ENCODE measurements around the gene OTOA. TPM values are rescaled to one million over a fixed set of nuclear protein-coding genes. Genes with fewer than 3 reads are reported as not detected.

The OTOA gene
- total and polyA plus RNA-seq, 4 donors = 0.21 to 0.32 TPM; not detected in 2

DNA sequence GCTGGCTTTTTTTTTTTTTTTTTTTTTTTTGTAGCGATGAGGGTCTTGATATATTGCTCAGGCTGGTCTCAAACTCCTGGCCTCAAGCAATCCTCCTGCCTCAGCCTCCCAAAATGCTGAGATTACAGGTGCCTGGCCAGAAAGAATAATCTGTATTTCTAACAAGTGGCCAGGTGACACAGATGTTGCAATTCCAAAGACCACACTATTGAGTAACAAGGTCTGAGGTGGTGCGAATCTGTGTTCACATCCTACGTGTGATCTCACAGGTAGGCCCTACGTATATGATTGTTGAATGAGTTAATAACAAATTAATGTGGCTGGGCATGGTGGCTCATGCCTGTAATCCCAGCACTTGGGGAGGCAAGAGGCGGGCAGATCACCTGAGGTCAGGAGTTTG lies 33.3 kb downstream of the OTOA start:
- intact Hi-C loops (cut with DNase I) = no loop called here

DNA sequence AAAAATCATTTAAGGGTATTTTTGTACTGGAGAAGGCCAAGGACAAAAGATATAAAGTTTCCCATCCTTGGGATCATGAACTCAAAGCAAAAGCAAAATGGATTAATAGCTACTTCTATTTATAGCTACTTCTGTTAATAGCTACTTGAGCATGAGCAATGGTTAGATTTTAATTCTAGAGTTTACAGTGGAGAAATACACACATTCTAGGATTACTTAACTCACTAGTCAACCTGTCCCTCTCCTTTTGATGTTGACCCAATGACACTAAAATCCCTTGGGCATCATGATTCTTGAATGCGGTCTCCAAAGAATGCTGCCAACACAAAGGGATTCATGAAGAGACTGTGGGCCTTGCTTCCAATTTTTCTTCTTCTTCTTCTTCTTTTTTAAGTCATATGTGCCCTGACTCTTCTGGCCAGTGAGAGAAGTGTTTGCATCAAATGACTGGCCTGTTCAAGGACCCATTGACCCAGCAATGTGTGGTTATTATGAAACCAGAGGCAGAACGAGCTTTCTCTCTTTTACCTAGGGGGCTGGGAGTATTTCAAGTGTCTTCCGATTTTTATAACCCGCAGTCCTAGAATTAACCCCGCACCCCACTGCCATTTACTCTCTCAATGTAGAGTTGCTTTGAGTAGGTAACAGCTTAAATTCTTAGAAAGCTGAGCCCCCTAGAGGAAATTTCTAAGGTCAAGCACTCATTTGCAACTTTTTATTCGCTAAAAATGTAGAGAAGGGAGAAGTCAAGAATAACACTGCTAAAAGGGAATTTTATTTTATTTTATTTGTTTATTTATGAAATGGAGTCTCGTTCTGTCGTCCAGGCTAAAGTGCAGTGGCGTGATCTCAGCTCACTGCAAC lies 34.6 kb downstream of the OTOA start:
- Histone ChIP-seq H3K27ac (ENCODE audit: low read depth in 1 of 2, low read length in 2 of 2) (no peak overlapping the region), H3K9me3 (ENCODE audit: control insufficient read depth, low read length) (no peaks in the 10 kb centered on the region), H3K4me1 (ENCODE audit: control insufficient read depth in 1 of 2, insufficient read depth in 2 of 2, low read length in 2 of 2) (no peaks in the 10 kb centered on the region), H3K36me3 (ENCODE audit: control insufficient read depth in 1 of 2, insufficient read depth in 2 of 2, low read length in 1 of 2) (no peaks in the 10 kb centered on the region), H3K4me3 (ENCODE audit: low read length in 2 of 2) (no peak overlapping the region), H3K27me3 (ENCODE audit: control insufficient read depth in 1 of 2, insufficient read depth in 2 of 2, low read length in 1 of 2) (no peaks in the 10 kb centered on the region)
- no peak for ATAC-seq (ENCODE audit: low FRiP score)
- no peak for DNase-seq
- intact Hi-C loops (cut with DNase I) = no loop called here
- WGBS, 2 donors = 70 to 72% methylated on average over 9 of the region's 9 CpGs

More for the DNA sequence above, 33.3 kb downstream of the OTOA start:
- Histone ChIP-seq H3K27me3 (ENCODE audit: control insufficient read depth in 1 of 2, insufficient read depth in 2 of 2, low read length in 1 of 2) (no peaks in the 10 kb centered on the region), H3K4me1 (ENCODE audit: control insufficient read depth in 1 of 2, insufficient read depth in 2 of 2, low read length in 2 of 2) (no peaks in the 10 kb centered on the region), H3K9me3 (ENCODE audit: control insufficient read depth, low read length) (no peaks in the 10 kb centered on the region), H3K27ac (ENCODE audit: low read depth in 1 of 2, low read length in 2 of 2) (no peak overlapping the region), H3K4me3 (ENCODE audit: low read length in 2 of 2) (no peak overlapping the region), H3K36me3 (ENCODE audit: control insufficient read depth in 1 of 2, insufficient read depth in 2 of 2, low read length in 1 of 2) (no peaks in the 10 kb centered on the region)
- WGBS, 2 donors = 91 to 92% methylated on average over 5 of the region's 5 CpGs
- DNase-seq (no peak), ATAC-seq (ENCODE audit: low FRiP score) (no peak)

DNA sequence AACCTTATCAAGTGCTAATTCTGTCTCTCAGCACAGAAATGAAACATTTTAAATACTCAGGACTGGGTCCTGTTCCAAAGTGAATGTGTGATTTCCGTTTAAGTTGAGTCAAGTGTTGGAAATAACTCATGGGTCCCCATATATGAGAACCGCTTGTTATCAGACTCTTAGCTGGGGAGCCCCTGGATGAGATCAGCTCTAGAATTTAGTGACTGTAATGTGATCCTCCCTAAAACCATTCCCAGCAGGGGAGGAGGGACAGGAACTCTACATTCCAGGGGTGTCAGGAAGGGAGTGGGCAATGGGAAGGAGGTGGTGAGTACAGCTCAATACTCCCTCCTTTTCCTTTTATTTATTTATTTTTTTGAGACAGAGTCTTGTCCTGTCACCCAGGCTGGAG lies 37.5 kb downstream of the OTOA start:
- no peaks in the 10 kb centered on the region for H3K4me1 ChIP-seq (ENCODE audit: control insufficient read depth in 1 of 2, insufficient read depth in 2 of 2, low read length in 2 of 2)
- no peaks in the 10 kb centered on the region for H3K36me3 ChIP-seq (ENCODE audit: control insufficient read depth in 1 of 2, insufficient read depth in 2 of 2, low read length in 1 of 2)
- intact Hi-C loops (cut with DNase I) = loop anchor here (5.0 to 10.0 kb wide), 2 partner anchors 46 to 114 kb away; partner anchors contain the start of gene IGSF6 (in 1 of the 2)
- DNase-seq (no peak), ATAC-seq (ENCODE audit: low FRiP score) (no peak)
- no peak overlapping the region for H3K4me3 ChIP-seq (ENCODE audit: low read length in 2 of 2)
- H3K9me3 ChIP-seq (ENCODE audit: control insufficient read depth, low read length) = no peaks in the 10 kb centered on the region
- H3K27ac ChIP-seq (ENCODE audit: low read depth in 1 of 2, low read length in 2 of 2) = no peak overlapping the region
- no peaks in the 10 kb centered on the region for H3K27me3 ChIP-seq (ENCODE audit: control insufficient read depth in 1 of 2, insufficient read depth in 2 of 2, low read length in 1 of 2)
- WGBS, 2 donors = 11 to 13% methylated on average over 2 of the region's 2 CpGs

DNA sequence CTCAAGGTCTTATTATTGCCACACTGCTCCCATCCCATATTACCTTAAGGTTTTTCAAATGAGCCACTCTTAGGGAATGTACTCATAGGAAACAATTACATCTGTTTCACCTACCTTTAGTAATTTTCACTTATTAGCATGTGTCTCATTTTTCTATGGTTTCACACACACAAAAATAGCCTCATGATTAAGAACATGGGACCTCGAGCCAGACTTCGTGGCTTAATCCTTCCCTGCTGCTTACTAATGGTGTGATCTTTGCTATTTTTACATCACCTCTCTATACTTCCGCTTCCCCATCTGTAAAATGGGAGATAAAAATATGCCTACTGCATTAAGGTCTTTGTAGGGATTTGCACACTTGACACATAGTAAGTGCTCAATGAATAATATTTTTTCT lies 38.5 kb downstream of the OTOA start:
- no peak for DNase-seq
- Histone ChIP-seq H3K9me3 (ENCODE audit: control insufficient read depth, low read length) (no peaks in the 10 kb centered on the region), H3K36me3 (ENCODE audit: control insufficient read depth in 1 of 2, insufficient read depth in 2 of 2, low read length in 1 of 2) (no peaks in the 10 kb centered on the region), H3K27me3 (ENCODE audit: control insufficient read depth in 1 of 2, insufficient read depth in 2 of 2, low read length in 1 of 2) (no peaks in the 10 kb centered on the region), H3K4me3 (ENCODE audit: low read length in 2 of 2) (no peak overlapping the region), H3K4me1 (ENCODE audit: control insufficient read depth in 1 of 2, insufficient read depth in 2 of 2, low read length in 2 of 2) (no peaks in the 10 kb centered on the region), H3K27ac (ENCODE audit: low read depth in 1 of 2, low read length in 2 of 2) (no peak overlapping the region)
- intact Hi-C loops (cut with DNase I) = loop anchor here (5.0 to 10.0 kb wide), 2 partner anchors 47 to 115 kb away; partner anchors contain the start of gene IGSF6 (in 1 of the 2)
- ATAC-seq (ENCODE audit: low FRiP score) = no peak
- 69 to 76% methylated on average over 3 of the region's 3 CpGs for WGBS, 2 donors

DNA sequence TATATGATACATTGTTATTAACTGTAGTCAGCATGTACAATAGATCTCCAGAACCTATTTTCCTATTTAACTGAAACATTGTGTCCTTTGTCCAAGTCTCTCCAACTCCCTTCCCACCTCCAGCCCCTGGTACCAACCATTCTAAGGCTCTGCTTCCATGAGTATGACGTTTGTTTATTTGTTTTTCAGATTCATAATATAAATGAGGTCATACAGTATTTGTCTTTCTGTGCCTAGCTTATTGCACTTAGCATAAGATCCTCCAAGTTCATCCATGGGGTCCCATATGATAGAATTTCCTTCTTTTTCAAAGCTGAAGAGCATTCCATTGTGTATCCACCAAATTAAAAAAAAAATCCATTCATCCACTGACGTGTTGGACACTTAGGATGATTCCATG lies 39.4 kb downstream of the OTOA start:
- Histone ChIP-seq H3K4me1 (ENCODE audit: control insufficient read depth in 1 of 2, insufficient read depth in 2 of 2, low read length in 2 of 2) (no peaks in the 10 kb centered on the region), H3K27ac (ENCODE audit: low read depth in 1 of 2, low read length in 2 of 2) (no peak overlapping the region), H3K36me3 (ENCODE audit: control insufficient read depth in 1 of 2, insufficient read depth in 2 of 2, low read length in 1 of 2) (no peaks in the 10 kb centered on the region), H3K4me3 (ENCODE audit: low read length in 2 of 2) (no peak overlapping the region), H3K27me3 (ENCODE audit: control insufficient read depth in 1 of 2, insufficient read depth in 2 of 2, low read length in 1 of 2) (no peaks in the 10 kb centered on the region), H3K9me3 (ENCODE audit: control insufficient read depth, low read length) (no peaks in the 10 kb centered on the region)
- 44 to 47% methylated on average over 2 of the region's 2 CpGs for WGBS, 2 donors
- intact Hi-C loops (cut with DNase I) = loop anchor here (5.0 to 10.0 kb wide), 2 partner anchors 48 to 116 kb away; partner anchors contain the start of gene IGSF6 (in 1 of the 2)
- DNase-seq (no peak), ATAC-seq (ENCODE audit: low FRiP score) (no peak)

DNA sequence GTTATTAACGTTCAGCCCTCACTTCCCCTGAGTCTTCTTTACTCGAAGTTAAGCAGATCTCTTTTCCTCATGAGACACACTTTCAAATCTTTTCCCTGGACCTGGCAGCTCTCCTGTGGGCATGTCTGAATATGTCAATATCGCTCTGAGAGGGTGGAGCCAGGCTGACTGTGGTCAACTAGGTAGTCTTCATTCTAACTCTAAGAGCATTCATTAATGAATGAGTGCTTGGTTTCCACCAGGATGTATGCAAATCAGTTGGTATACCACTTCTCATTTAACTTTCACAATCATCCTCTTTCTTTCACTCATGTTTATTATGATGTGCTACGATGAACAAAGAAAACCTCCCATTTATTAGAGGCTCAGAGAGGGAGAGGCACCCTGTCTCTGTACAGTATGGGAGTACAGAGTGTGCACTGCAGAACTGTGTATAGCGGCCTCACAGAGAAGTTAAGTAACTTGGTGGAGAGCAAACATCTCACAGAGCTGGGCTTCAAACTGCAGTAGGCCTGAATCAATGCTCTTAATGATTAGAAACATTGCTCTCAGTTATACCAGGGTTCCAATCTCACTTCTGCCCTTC lies 39.9 kb downstream of the OTOA start:
- no peaks in the 10 kb centered on the region for H3K27me3 ChIP-seq (ENCODE audit: control insufficient read depth in 1 of 2, insufficient read depth in 2 of 2, low read length in 1 of 2)
- ATAC-seq (ENCODE audit: low FRiP score) (no peak), DNase-seq (no peak)
- no peaks in the 10 kb centered on the region for H3K4me1 ChIP-seq (ENCODE audit: control insufficient read depth in 1 of 2, insufficient read depth in 2 of 2, low read length in 2 of 2)
- no peak overlapping the region for H3K4me3 ChIP-seq (ENCODE audit: low read length in 2 of 2)
- no peak overlapping the region for H3K27ac ChIP-seq (ENCODE audit: low read depth in 1 of 2, low read length in 2 of 2)
- WGBS, 2 donors = 78 to 79% methylated on average over 5 of the region's 5 CpGs
- no peaks in the 10 kb centered on the region for H3K9me3 ChIP-seq (ENCODE audit: control insufficient read depth, low read length)
- intact Hi-C loops (cut with DNase I) = loop anchor here (5.0 to 10.0 kb wide), 2 partner anchors 49 to 116 kb away; partner anchors contain the start of gene IGSF6 (in 1 of the 2)
- no peaks in the 10 kb centered on the region for H3K36me3 ChIP-seq (ENCODE audit: control insufficient read depth in 1 of 2, insufficient read depth in 2 of 2, low read length in 1 of 2)

DNA sequence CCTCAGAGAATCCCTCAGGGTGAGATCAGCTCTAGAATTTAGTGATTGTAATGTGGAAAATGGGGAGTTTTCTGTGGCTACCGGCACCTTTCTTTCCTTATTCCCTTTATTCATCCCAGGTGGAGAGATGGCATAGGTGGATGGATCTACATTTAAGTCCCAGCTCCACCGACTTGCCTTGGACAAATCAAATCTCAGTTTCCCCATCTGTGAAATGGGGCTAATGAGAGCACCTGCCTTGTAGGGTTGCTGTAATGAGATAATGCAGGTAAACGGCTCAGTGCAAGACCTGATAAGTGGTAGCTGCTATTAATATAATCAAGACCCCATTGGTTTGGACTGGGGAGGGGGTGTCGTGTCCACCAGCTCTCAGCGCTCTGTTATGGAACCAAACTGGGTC lies 40.5 kb downstream of the OTOA start:
- no peaks in the 10 kb centered on the region for H3K4me1 ChIP-seq (ENCODE audit: control insufficient read depth in 1 of 2, insufficient read depth in 2 of 2, low read length in 2 of 2)
- 87 to 91% methylated on average over 5 of the region's 5 CpGs for WGBS, 2 donors
- no peak overlapping the region for H3K4me3 ChIP-seq (ENCODE audit: low read length in 2 of 2)
- no peak for DNase-seq
- no peaks in the 10 kb centered on the region for H3K9me3 ChIP-seq (ENCODE audit: control insufficient read depth, low read length)
- no peaks in the 10 kb centered on the region for H3K36me3 ChIP-seq (ENCODE audit: control insufficient read depth in 1 of 2, insufficient read depth in 2 of 2, low read length in 1 of 2)
- no peak overlapping the region for H3K27ac ChIP-seq (ENCODE audit: low read depth in 1 of 2, low read length in 2 of 2)
- H3K27me3 ChIP-seq (ENCODE audit: control insufficient read depth in 1 of 2, insufficient read depth in 2 of 2, low read length in 1 of 2) = no peaks in the 10 kb centered on the region
- ATAC-seq (ENCODE audit: low FRiP score) = no peak
- intact Hi-C loops (cut with DNase I) = loop anchor here (5.0 to 10.0 kb wide), 2 partner anchors 49 to 117 kb away; partner anchors contain the start of gene IGSF6 (in 1 of the 2)

DNA sequence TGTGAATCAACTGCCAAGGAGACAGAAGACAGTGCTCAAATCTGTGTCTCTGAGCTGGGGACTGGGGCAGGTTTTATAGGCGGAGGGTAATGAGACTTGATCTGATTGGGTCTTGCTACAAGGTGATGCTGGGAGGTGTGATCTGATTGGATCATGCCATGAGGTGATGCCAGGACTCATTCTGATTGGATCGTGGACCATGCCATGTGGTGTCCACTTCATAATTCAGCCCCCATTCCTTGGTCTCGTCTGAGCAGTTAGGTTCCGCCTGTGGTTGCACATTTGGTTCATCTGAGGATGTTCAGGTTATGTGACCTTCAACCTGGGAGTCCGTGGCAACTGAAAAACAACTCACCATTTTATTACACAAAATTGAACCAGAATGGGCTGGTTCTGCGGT lies 41.0 kb downstream of the OTOA start:
- Histone ChIP-seq H3K36me3 (ENCODE audit: control insufficient read depth in 1 of 2, insufficient read depth in 2 of 2, low read length in 1 of 2) (no peaks in the 10 kb centered on the region), H3K27me3 (ENCODE audit: control insufficient read depth in 1 of 2, insufficient read depth in 2 of 2, low read length in 1 of 2) (no peaks in the 10 kb centered on the region), H3K27ac (ENCODE audit: low read depth in 1 of 2, low read length in 2 of 2) (no peak overlapping the region), H3K4me1 (ENCODE audit: control insufficient read depth in 1 of 2, insufficient read depth in 2 of 2, low read length in 2 of 2) (no peaks in the 10 kb centered on the region), H3K4me3 (ENCODE audit: low read length in 2 of 2) (no peak overlapping the region), H3K9me3 (ENCODE audit: control insufficient read depth, low read length) (no peaks in the 10 kb centered on the region)
- intact Hi-C loops (cut with DNase I) = loop anchor here (5.0 to 10.0 kb wide), 3 partner anchors 47 to 117 kb away; partner anchors contain the start of gene IGSF6 (in 1 of the 2)
- ATAC-seq (ENCODE audit: low FRiP score) (no peak), DNase-seq (no peak)
- 80 to 82% methylated on average over 6 of the region's 6 CpGs for WGBS, 2 donors

All from aorta (tissue), 5 donors.